ENCODE measurements around the gene DUSP23. TPM values are rescaled to one million over a fixed set of nuclear protein-coding genes. Genes with fewer than 3 reads are reported as not detected.

DUSP23 gene
- total RNA-seq, 1 experiment from 2014 or later, result 8.2 TPM

- H3K4me1 ChIP-seq (replicated peaks), result no peaks in the 10 kb centered on the region
These were observed 46.3 kb downstream of the DUSP23 start for GRCh38 chr1:159827102-159827490.

GRCh38 chr1:159827549-159827948, 46.8 kb downstream of the DUSP23 start:
- Histone ChIP-seq H3K9me3 (replicated peaks) (no peaks in the 10 kb centered on the region), H3K36me3 (no peaks in the 10 kb centered on the region), H3K27ac (no peak overlapping the region), H3K4me1 (replicated peaks) (no peaks in the 10 kb centered on the region), H3K4me3 (no peak overlapping the region), H3K27me3 (replicated peaks) (no peaks in the 10 kb centered on the region)
- no peak for DNase-seq (ENCODE audit: low read depth in 1 of 2, low spot score in 2 of 2)

More at GRCh38 chr1:159827102-159827490, 46.3 kb downstream of the DUSP23 start:
- DNase-seq (ENCODE audit: low read depth in 1 of 2, low spot score in 2 of 2), result no peak
- Histone ChIP-seq H3K27ac (no peak overlapping the region), H3K9me3 (replicated peaks) (no peaks in the 10 kb centered on the region), H3K4me3 (no peak overlapping the region), H3K36me3 (no peaks in the 10 kb centered on the region), H3K27me3 (replicated peaks) (no peaks in the 10 kb centered on the region)

GRCh38 chr1:159828176-159828575, 47.4 kb downstream of the DUSP23 start:
- H3K4me3 ChIP-seq, result no peak overlapping the region
- no peak for DNase-seq (ENCODE audit: low read depth in 1 of 2, low spot score in 2 of 2)

GRCh38 chr1:159828581-159829272, 48.0 kb downstream of the DUSP23 start:
- no peak overlapping the region for H3K27ac ChIP-seq
- no peaks in the 10 kb centered on the region for H3K27me3 ChIP-seq (replicated peaks)
- no peak for DNase-seq (ENCODE audit: low read depth in 1 of 2, low spot score in 2 of 2)
- H3K4me3 ChIP-seq, result no peak overlapping the region
- no peaks in the 10 kb centered on the region for H3K4me1 ChIP-seq (replicated peaks)
- no peaks in the 10 kb centered on the region for H3K9me3 ChIP-seq (replicated peaks)
- no peaks in the 10 kb centered on the region for H3K36me3 ChIP-seq

More at GRCh38 chr1:159828176-159828575, 47.4 kb downstream of the DUSP23 start:
- Histone ChIP-seq H3K27me3 (replicated peaks) (no peaks in the 10 kb centered on the region), H3K27ac (no peak overlapping the region), H3K9me3 (replicated peaks) (no peaks in the 10 kb centered on the region), H3K4me1 (replicated peaks) (no peaks in the 10 kb centered on the region), H3K36me3 (no peaks in the 10 kb centered on the region)

GRCh38 chr1:159829273-159829634, 48.5 kb downstream of the DUSP23 start:
- DNase-seq (ENCODE audit: low read depth in 1 of 2, low spot score in 2 of 2), result no peak
- H3K4me3 ChIP-seq, result no peak overlapping the region
- H3K27me3 ChIP-seq (replicated peaks), result no peaks in the 10 kb centered on the region
- no peak overlapping the region for H3K27ac ChIP-seq
- no peaks in the 10 kb centered on the region for H3K4me1 ChIP-seq (replicated peaks)
- H3K9me3 ChIP-seq (replicated peaks), result no peaks in the 10 kb centered on the region
- H3K36me3 ChIP-seq, result no peaks in the 10 kb centered on the region

- DNase-seq (ENCODE audit: low read depth in 1 of 2, low spot score in 2 of 2), result no peak
- Histone ChIP-seq H3K36me3 (no peaks in the 10 kb centered on the region), H3K4me3 (no peak overlapping the region), H3K9me3 (replicated peaks) (no peaks in the 10 kb centered on the region), H3K4me1 (replicated peaks) (no peaks in the 10 kb centered on the region), H3K27me3 (replicated peaks) (no peaks in the 10 kb centered on the region), H3K27ac (no peak overlapping the region)
These were observed 49.2 kb downstream of the DUSP23 start for GRCh38 chr1:159829822-159830465.

- Histone ChIP-seq H3K4me3 (no peak overlapping the region), H3K9me3 (replicated peaks) (no peaks in the 10 kb centered on the region), H3K4me1 (replicated peaks) (no peaks in the 10 kb centered on the region), H3K27ac (no peak overlapping the region), H3K36me3 (no peaks in the 10 kb centered on the region), H3K27me3 (replicated peaks) (no peaks in the 10 kb centered on the region)
- no peak for DNase-seq (ENCODE audit: low read depth in 1 of 2, low spot score in 2 of 2)
These were observed 50.0 kb downstream of the DUSP23 start for GRCh38 chr1:159830722-159831121.

GRCh38 chr1:159831412-159832141, 50.8 kb downstream of the DUSP23 start:
- H3K4me1 ChIP-seq (replicated peaks), result no peaks in the 10 kb centered on the region
- no peak for DNase-seq (ENCODE audit: low read depth in 1 of 2, low spot score in 2 of 2)
- H3K4me3 ChIP-seq, result no peak overlapping the region
- H3K36me3 ChIP-seq, result no peaks in the 10 kb centered on the region
- H3K27ac ChIP-seq, result no peak overlapping the region
- no peaks in the 10 kb centered on the region for H3K27me3 ChIP-seq (replicated peaks)
- H3K9me3 ChIP-seq (replicated peaks), result no peaks in the 10 kb centered on the region

Other genes starting within 250 kb of the DUSP23 start
- not detected in 2 replicates for gene OR10J5, start 245.0 kb upstream of the DUSP23 start, total RNA-seq (2014; rRNA removed; shearing (Covaris generic))
- not detected in 2 replicates for gene APCS, start 193.1 kb upstream of the DUSP23 start, total RNA-seq (2014; rRNA removed; shearing (Covaris generic))
- not detected in 2 replicates for gene CRP, start 66.4 kb upstream of the DUSP23 start, total RNA-seq (2014; rRNA removed; shearing (Covaris generic))
- gene FCRL6, start 21.4 kb downstream of the DUSP23 start, total RNA-seq (2014; rRNA removed; shearing (Covaris generic)), result not detected in 2 replicates
- gene SLAMF8, start 45.9 kb downstream of the DUSP23 start, total RNA-seq (2014; rRNA removed; shearing (Covaris generic)), result not detected in 2 replicates
- not detected in 2 replicates for gene VSIG8, start 81.7 kb downstream of the DUSP23 start, total RNA-seq (2014; rRNA removed; shearing (Covaris generic))
- gene CFAP45, start 119.2 kb downstream of the DUSP23 start, total RNA-seq (2014; rRNA removed; shearing (Covaris generic)), result 0.61 TPM in 1 of 2 replicates, not detected in the other
- 601 and 809 TPM in 2 replicates for gene TAGLN2, start 144.5 kb downstream of the DUSP23 start, total RNA-seq (2014; rRNA removed; shearing (Covaris generic))
- gene IGSF9, start 164.7 kb downstream of the DUSP23 start, total RNA-seq (2014; rRNA removed; shearing (Covaris generic)), result 0.16 TPM in 1 of 2 replicates, not detected in the other
- not detected in 2 replicates for gene SLAMF9, start 173.3 kb downstream of the DUSP23 start, total RNA-seq (2014; rRNA removed; shearing (Covaris generic))

All from SJSA1 (cell line).